H1 (cell line): ENCODE measurements around the gene FTL. TPM values are rescaled to one million over a fixed set of nuclear protein-coding genes. Genes with fewer than 3 reads are reported as not detected.

Experiments used
- CTCF ChIA-PET: fragments of 300-600 bp; sonication (Branson Sonifier 250); formaldehyde crosslinking; loops from one replicate; lab custom pipeline; 2021; ENCODE audit not compliant: partially characterized antibody; lab: Charles Lee
- POLR2A ChIA-PET: fragments of 300-600 bp; sonication (Branson Sonifier 250); formaldehyde crosslinking; loops from one replicate; lab custom pipeline; 2021; ENCODE audit warnings: inconsistent platforms; ENCODE audit not compliant: partially characterized antibody; lab: Charles Lee
- DNase-seq, 2 experiments: peaks; one replicate each; pipeline versions ENCODE4 v3.0.0 to v3.0.0-alpha.2; 2010 to 2022; ENCODE audit warnings: low spot score in 2 of 2, low read depth in 1 of 2, mixed read lengths in 1 of 2
- FAIRE-seq: peaks from 2 replicates; lab custom pipeline; 2011; peaks lifted over from hg19 to GRCh38; lab: Jason Lieb, UNC
- H2AFZ ChIP-seq: 2 replicates; pipeline ENCODE4 v1.8.1; 2012; ENCODE audit warnings: low read length, inconsistent platforms
- H2AK5ac ChIP-seq: 2 replicates; pipeline ENCODE4 v1.6.1; 2013; ENCODE audit warnings: low read depth, low read length
- H2BK120ac ChIP-seq: replicated peaks from 2 replicates; pipeline ENCODE3; 2013; ENCODE audit warnings: low read depth, low read length, inconsistent platforms
- H2BK12ac ChIP-seq: 2 replicates; pipeline ENCODE4 v1.6.1; 2013; ENCODE audit warnings: low read depth, low read length
- H2BK15ac ChIP-seq: 2 replicates; pipeline ENCODE4 v1.6.1; 2013; ENCODE audit warnings: low read length
- H2BK20ac ChIP-seq: 2 replicates; pipeline ENCODE4 v1.6.1; 2013; ENCODE audit warnings: low read length
- H2BK5ac ChIP-seq: 2 replicates; pipeline ENCODE4 v1.6.1; 2013; ENCODE audit warnings: low read depth, low read length
- H3K14ac ChIP-seq: 2 replicates; pipeline ENCODE4 v1.6.1; 2013; ENCODE audit warnings: inconsistent platforms; ENCODE audit not compliant: insufficient read length
- H3K18ac ChIP-seq: 2 replicates; pipeline ENCODE4 v1.6.1; 2013; ENCODE audit warnings: low read length; ENCODE audit errors: extremely low read depth
- H3K23ac ChIP-seq: 2 replicates; pipeline ENCODE4 v1.6.1; 2013; ENCODE audit warnings: inconsistent platforms; ENCODE audit not compliant: insufficient read length
- H3K23me2 ChIP-seq: 2 replicates; pipeline ENCODE4 v1.6.1; 2013; ENCODE audit warnings: low read depth, low read length
- H3K27ac ChIP-seq: 2 replicates; pipeline ENCODE4 v1.6.1; 2011; ENCODE audit warnings: low read depth, low read length, inconsistent platforms
- H3K27me3 ChIP-seq, 4 experiments: replicated peaks in 1 of 4; 1 replicate in 1 of 4; 2 replicates in 3 of 4; pipeline versions ENCODE4 v1.6.1 to v1.8.1; 2011 to 2013; ENCODE audit warnings: low read length in 3 of 4, mild to moderate bottlenecking in 3 of 4, inconsistent platforms in 2 of 4, mixed read lengths in 2 of 4, moderate library complexity in 1 of 4; ENCODE audit not compliant: control insufficient read depth in 3 of 4, insufficient read depth in 3 of 4; ENCODE audit errors: extremely low read depth in 1 of 4
- H3K36me3 ChIP-seq, 4 experiments: 2 replicates each; pipeline versions ENCODE4 v1.6.1 to v1.8.1; 2011 to 2013; ENCODE audit warnings: mild to moderate bottlenecking in 4 of 4, low read length in 3 of 4, moderate library complexity in 2 of 4, control low read depth in 1 of 4, inconsistent platforms in 1 of 4; ENCODE audit not compliant: insufficient read depth in 4 of 4, control insufficient read depth in 2 of 4
- H3K4ac ChIP-seq: replicated peaks from 2 replicates; pipeline ENCODE3; 2013; ENCODE audit warnings: low read length, low read depth, mixed read lengths, inconsistent platforms; ENCODE audit not compliant: insufficient read length
- H3K4me1 ChIP-seq, 4 experiments: replicated peaks in 1 of 4; 1 replicate in 1 of 4; 2 replicates in 3 of 4; pipeline versions ENCODE4 v1.6.1 to v1.8.1; 2011 to 2013; ENCODE audit warnings: low read length in 3 of 4, inconsistent platforms in 2 of 4, mixed read lengths in 1 of 4; ENCODE audit not compliant: insufficient read depth in 4 of 4, control insufficient read depth in 3 of 4
- H3K4me2 ChIP-seq, 2 experiments: 2 replicates each; pipeline versions ENCODE4 v1.6.1 to v1.8.1; 2011 to 2013; ENCODE audit warnings: low read depth in 2 of 2, low read length in 2 of 2, control low read depth in 1 of 2, inconsistent platforms in 1 of 2, mild to moderate bottlenecking in 1 of 2; ENCODE audit not compliant: insufficient read depth in 1 of 2
- H3K4me3 ChIP-seq, 4 experiments: fragments of 200-600, 300-600 bp in 1 of 4; sonication (generic), shearing (Covaris generic), sonication (Bioruptor Twin) in 1 of 4; 2 replicates each; pipeline versions ENCODE4 v1.5.1 to v1.8.1; 2011 to 2016; ENCODE audit warnings: low read length in 4 of 4, low read depth in 3 of 4, control low read depth in 2 of 4, inconsistent platforms in 2 of 4, mild to moderate bottlenecking in 2 of 4, mixed read lengths in 1 of 4, moderate library complexity in 1 of 4; ENCODE audit not compliant: insufficient read depth in 2 of 4; ENCODE audit errors: extremely low read depth in 1 of 4
- H3K56ac ChIP-seq: replicated peaks from 2 replicates; pipeline ENCODE3; 2013; ENCODE audit warnings: low read depth, mild to moderate bottlenecking, mixed read lengths, low read length, inconsistent platforms; ENCODE audit not compliant: insufficient read length
- H3K79me1 ChIP-seq: 2 replicates; pipeline ENCODE4 v1.6.1; 2013; ENCODE audit warnings: low read depth, low read length, control low read depth
- H3K79me2 ChIP-seq, 2 experiments: 2 replicates each; pipeline versions ENCODE4 v1.6.1 to v1.8.1; 2012 to 2013; ENCODE audit warnings: low read length in 2 of 2, mild to moderate bottlenecking in 2 of 2, inconsistent platforms in 1 of 2; ENCODE audit not compliant: insufficient read depth in 2 of 2, control insufficient read depth in 1 of 2
- H3K9ac ChIP-seq, 4 experiments: replicated peaks in 1 of 4; 1 replicate in 1 of 4; 2 replicates in 3 of 4; pipeline versions ENCODE4 v1.6.1 to v1.8.1; 2011 to 2013; ENCODE audit warnings: low read depth in 3 of 4, low read length in 3 of 4, control low read depth in 2 of 4, mild to moderate bottlenecking in 2 of 4, moderate library complexity in 2 of 4, inconsistent platforms in 1 of 4; ENCODE audit errors: extremely low read depth in 1 of 4
- H3K9me3 ChIP-seq, 2 experiments: 2 replicates each; pipeline versions ENCODE4 v1.6.1 to v1.8.1; 2012 to 2013; ENCODE audit warnings: mild to moderate bottlenecking in 2 of 2, moderate library complexity in 2 of 2, control low read depth in 1 of 2, inconsistent platforms in 1 of 2, low read depth in 1 of 2, low read length in 1 of 2, mixed read lengths in 1 of 2; ENCODE audit not compliant: insufficient read depth in 2 of 2
- H4K20me1 ChIP-seq, 2 experiments: replicated peaks in 1 of 2; 2 replicates each; pipeline versions ENCODE3 to v1.8.1; 2011 to 2013; ENCODE audit warnings: inconsistent platforms in 2 of 2, low read length in 2 of 2, mild to moderate bottlenecking in 1 of 2; ENCODE audit not compliant: insufficient read depth in 2 of 2, control insufficient read depth in 1 of 2
- H4K5ac ChIP-seq: 2 replicates; pipeline ENCODE4 v1.6.1; 2013; ENCODE audit warnings: low read length, low read depth, mixed read lengths, inconsistent platforms; ENCODE audit not compliant: insufficient read length
- H4K8ac ChIP-seq: 2 replicates; pipeline ENCODE4 v1.8.0; 2013; ENCODE audit warnings: mild to moderate bottlenecking, moderate library complexity, low read length, inconsistent platforms; ENCODE audit not compliant: insufficient read depth; ENCODE audit errors: extremely low read depth
- H4K91ac ChIP-seq: replicated peaks from 2 replicates; pipeline ENCODE3; 2013; ENCODE audit warnings: low read length, mixed read lengths, inconsistent platforms; ENCODE audit not compliant: insufficient read length
- ASH2L ChIP-seq: fragments of 200-600, 300-600 bp; sonication (generic); IDR thresholded peaks from one replicate; pipeline ENCODE4 v1.7.1; 2017; ENCODE audit warnings: low read length
- CTBP2 ChIP-seq: IDR thresholded peaks from 2 replicates; pipeline ENCODE4 v1.7.0; 2011; ENCODE audit warnings: borderline replicate concordance, mild to moderate bottlenecking, moderate library complexity, mixed read lengths, low read length; ENCODE audit not compliant: insufficient read depth, insufficient read length
- KDM4A ChIP-seq: IDR thresholded peaks from one replicate; pipeline ENCODE4 v1.7.1; 2012; ENCODE audit warnings: low read depth, mild to moderate bottlenecking, moderate library complexity, low read length, inconsistent platforms; ENCODE audit not compliant: severe bottlenecking
- MAFK ChIP-seq: IDR thresholded peaks from 2 replicates; pipeline ENCODE4 v1.6.1; 2012; ENCODE audit warnings: low read depth, mild to moderate bottlenecking, improper control_type of control experiment, low read length
- NRF1 ChIP-seq: IDR thresholded peaks from 2 replicates; pipeline ENCODE4 v1.6.1; 2011; ENCODE audit warnings: mild to moderate bottlenecking, low read depth, low read length, improper control_type of control experiment
- POLR2A ChIP-seq, 2 experiments: IDR thresholded peaks; 1 replicate in 1 of 2; 2 replicates in 1 of 2; pipeline ENCODE4 v1.6.1; 2011; ENCODE audit warnings: low read depth in 2 of 2, low read length in 2 of 2, mild to moderate bottlenecking in 2 of 2; ENCODE audit errors: control extremely low read depth in 1 of 2
- POLR2AphosphoS5 ChIP-seq: IDR thresholded peaks from 2 replicates; pipeline ENCODE4 v1.6.1; 2011; ENCODE audit warnings: low read depth, low read length
- RBBP5 ChIP-seq: IDR thresholded peaks from 2 replicates; pipeline ENCODE4 v1.7.1; 2012; ENCODE audit warnings: low read depth, mild to moderate bottlenecking, inconsistent platforms, low read length, moderate library complexity, borderline replicate concordance
- RFX5 ChIP-seq: IDR thresholded peaks from 2 replicates; pipeline ENCODE4 v1.6.1; 2011; ENCODE audit warnings: low read depth, low read length, improper control_type of control experiment, borderline replicate concordance
- RXRA ChIP-seq: IDR thresholded peaks from 2 replicates; pipeline ENCODE4 v1.6.1; 2011; ENCODE audit warnings: low read depth, mild to moderate bottlenecking, low read length, moderate library complexity; ENCODE audit not compliant: insufficient read depth
- WGBS, 2 experiments: shearing (Covaris generic) in 1 of 2; methylation state at CpG; one replicate each; pipeline versions ENCODE4 v1.1.6 to v1.1.7; 2013 to 2015; ENCODE audit warnings: low lambda C conversion rate in 2 of 2, mixed read lengths in 2 of 2, inconsistent platforms in 1 of 2, low coverage in 1 of 2, missing lambda C conversion rate in 1 of 2; ENCODE audit not compliant: insufficient replicate concordance in 2 of 2, insufficient coverage in 1 of 2, insufficient read length in 1 of 2; ENCODE audit errors: extremely low coverage in 1 of 2, missing lambda C conversion rate in 1 of 2; 5-methylcytosine and 5-hydroxymethylcytosine counted together
- polyA plus RNA-seq, 7 experiments: library from polyadenylated mRNA; depleted of rRNA in 3 of 7; stranded (reverse) in 5 of 7; unstranded in 2 of 7; fragments of >200 nt in 5 of 7; fragments of 200-250 nt in 2 of 7; gene quantifications; 1 replicate in 5 of 7; 2 replicates in 1 of 7; 4 replicates in 1 of 7; pipeline versions ENCODE4 v1.2.1 to v1.2.3, GENCODE V29; 2011 to 2013; ENCODE audit warnings: missing spikeins in 2 of 7, mixed read lengths in 2 of 7
- total RNA-seq: library from RNA; stranded (reverse); fragmentation: NEBNext Ultra II Directional; extraction: Animal tissue kit (Norgen Biotek cat#: 25700); gene quantifications from 2 replicates; pipeline ENCODE4 v1.2.1, GENCODE V29; 2021
- TF ChIP-seq, protein P1 (sequence below): IDR thresholded peaks from 2 replicates; pipeline ENCODE4 v1.6.1; 2012; ENCODE audit warnings: low read length, inconsistent platforms
- TF ChIP-seq, protein P2 (sequence below): IDR thresholded peaks from 2 replicates; pipeline ENCODE4 v1.6.1; 2011; ENCODE audit warnings: low read depth, mild to moderate bottlenecking, low read length; ENCODE audit not compliant: insufficient read depth

FTL gene
- total and polyA plus RNA-seq, 2 of the 8 experiments (the other 6 are each of a cell fraction or from before 2014, with no cell fraction given): 1,751 to 2,427 TPM

DNA sequence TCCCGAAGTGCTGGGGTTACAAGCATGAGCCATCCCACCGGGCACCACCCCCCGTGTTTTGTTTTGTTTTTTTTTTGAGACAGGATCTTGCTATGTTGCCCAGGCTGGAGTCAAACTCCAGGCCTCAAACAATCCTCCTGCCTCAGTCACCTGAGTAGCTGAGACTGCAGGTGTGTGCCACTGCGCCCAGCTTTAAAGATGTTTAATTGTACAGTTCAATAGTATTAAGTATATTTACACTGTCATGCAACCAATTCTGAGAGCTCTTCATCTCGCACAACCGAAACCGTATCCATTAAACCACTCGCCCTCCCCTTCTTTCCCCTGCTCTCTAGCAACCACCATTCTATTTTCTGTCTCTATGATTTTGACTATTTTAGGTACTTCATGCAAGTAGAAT, 49.4 kb upstream of the FTL start:
- H3K4me1 ChIP-seq: no peaks in the 10 kb centered on the region
- H2AK5ac ChIP-seq: no peak overlapping the region
- no peak overlapping the region for H3K4me3 ChIP-seq
- H4K5ac ChIP-seq: no peak overlapping the region
- no peak overlapping the region for H3K4me2 ChIP-seq
- ChIA-PET POLR2A (interaction anchor here (0.7 to 3.4 kb wide), 8 partner anchors 9 to 50 kb away, joined by 3 to 13 read pairs (median 4); partner anchors contain the start of genes DHDH and PPP1R15A), CTCF (interaction anchor here (1.1 to 2.1 kb wide), 4 partner anchors 14 to 55 kb away, joined by 3 to 5 read pairs (median 4); no protein-coding TSS in a partner anchor)
- H2BK120ac ChIP-seq: no peak overlapping the region
- H4K20me1 ChIP-seq: peaks cover 0 to 7% of the 10 kb centered on the region in 2 experiments
- no peak overlapping the region for H2BK12ac ChIP-seq
- H3K79me2 ChIP-seq: no peaks in the 10 kb centered on the region
- no peak overlapping the region for H3K4ac ChIP-seq
- H3K18ac ChIP-seq: no peak overlapping the region
- H3K56ac ChIP-seq: no peak overlapping the region
- no peak overlapping the region for H3K14ac ChIP-seq
- H4K8ac ChIP-seq: no peak overlapping the region
- H3K9ac ChIP-seq: no peak overlapping the region
- no peaks in the 10 kb centered on the region for H3K27me3 ChIP-seq
- no peak overlapping the region for H2BK20ac ChIP-seq
- no peak overlapping the region for H3K23ac ChIP-seq
- no peak overlapping the region for H3K27ac ChIP-seq
- FAIRE-seq: no peak
- H2BK5ac ChIP-seq: no peak overlapping the region
- no peak for DNase-seq
- peaks cover 11 to 61% (median 25%) of the 10 kb centered on the region in 4 experiments for H3K36me3 ChIP-seq
- no peak overlapping the region for H4K91ac ChIP-seq
- H2BK15ac ChIP-seq: no peak overlapping the region
- WGBS, 2 experiments: 92% methylated on average over 8 of the region's 8 CpGs; no CpG with 5 or more reads in 1 of the 2 experiments
- H3K23me2 ChIP-seq: no peaks in the 10 kb centered on the region; the same call in 1 of the 2 replicates
- H2AFZ ChIP-seq: no peak overlapping the region
- H3K9me3 ChIP-seq: no peaks in the 10 kb centered on the region
- no peaks in the 10 kb centered on the region for H3K79me1 ChIP-seq
- TF ChIP-seq POLR2AphosphoS5: no peak
- TF ChIP-seq KDM4A: no peak
- no peak for TF ChIP-seq RXRA
- TF ChIP-seq ASH2L: no peak
- TF ChIP-seq, protein P1, sequence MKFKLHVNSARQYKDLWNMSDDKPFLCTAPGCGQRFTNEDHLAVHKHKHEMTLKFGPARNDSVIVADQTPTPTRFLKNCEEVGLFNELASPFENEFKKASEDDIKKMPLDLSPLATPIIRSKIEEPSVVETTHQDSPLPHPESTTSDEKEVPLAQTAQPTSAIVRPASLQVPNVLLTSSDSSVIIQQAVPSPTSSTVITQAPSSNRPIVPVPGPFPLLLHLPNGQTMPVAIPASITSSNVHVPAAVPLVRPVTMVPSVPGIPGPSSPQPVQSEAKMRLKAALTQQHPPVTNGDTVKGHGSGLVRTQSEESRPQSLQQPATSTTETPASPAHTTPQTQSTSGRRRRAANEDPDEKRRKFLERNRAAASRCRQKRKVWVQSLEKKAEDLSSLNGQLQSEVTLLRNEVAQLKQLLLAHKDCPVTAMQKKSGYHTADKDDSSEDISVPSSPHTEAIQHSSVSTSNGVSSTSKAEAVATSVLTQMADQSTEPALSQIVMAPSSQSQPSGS: no peak
- TF ChIP-seq NRF1: no peak
- no peak for TF ChIP-seq CTBP2
- no peak for TF ChIP-seq MAFK
- no peak for TF ChIP-seq POLR2A (IDR thresholded peaks at IDR 0.05; ENCODE audit: control extremely low read depth in 1 of 2, low read depth in 2 of 2, low read length in 2 of 2)
- TF ChIP-seq RFX5: no peak
- no peak for TF ChIP-seq RBBP5
- TF ChIP-seq, protein P2, sequence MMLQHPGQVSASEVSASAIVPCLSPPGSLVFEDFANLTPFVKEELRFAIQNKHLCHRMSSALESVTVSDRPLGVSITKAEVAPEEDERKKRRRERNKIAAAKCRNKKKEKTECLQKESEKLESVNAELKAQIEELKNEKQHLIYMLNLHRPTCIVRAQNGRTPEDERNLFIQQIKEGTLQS: no peak
